PC-3 (cell line): ENCODE measurements around the gene KMT2E. TPM values are rescaled to one million over a fixed set of nuclear protein-coding genes. Genes with fewer than 3 reads are reported as not detected.

ENCODE experiments used
- ATAC-seq: fragments of 200-7000 bp; cut with Tn5 transposase; 2 replicates; pipeline ENCODE4 v1.9.1; 2020; ENCODE audit warnings: mild to moderate bottlenecking, moderate library complexity
- BruUV-seq: library from RNA; stranded (reverse); fragments of 400-500 nt; replicated peaks from 2 replicates; lab custom pipeline; 2021; lab: Mats Ljungman, UMichigan
- CTCF ChIA-PET: fragments of 300-600 bp; sonication (Branson Sonifier 250); formaldehyde crosslinking; loops from one replicate; lab custom pipeline; 2022; ENCODE audit warnings: antibody characterized with exemption; lab: Charles Lee
- POLR2A ChIA-PET: fragments of 300-600 bp; sonication (Branson Sonifier 250); formaldehyde crosslinking; loops from one replicate; lab custom pipeline; 2022; ENCODE audit warnings: antibody characterized with exemption; ENCODE audit not compliant: unreplicated experiment; lab: Charles Lee
- DNase-seq: peaks from one replicate; pipeline ENCODE4 v3.0.0-alpha.2; 2015
- H2AFZ ChIP-seq: fragments of 300-600 bp; sonication (generic); 2 replicates; pipeline ENCODE4 v1.6.0; 2016; ENCODE audit warnings: antibody characterized with exemption, low read length
- H3F3A ChIP-seq: fragments of 300-600 bp; sonication (generic); one replicate; pipeline ENCODE4 v1.6.0; 2017; ENCODE audit warnings: antibody characterized with exemption, low read length, control low read depth, mild to moderate bottlenecking; ENCODE audit not compliant: unreplicated experiment
- H3K27ac ChIP-seq: fragments of 300-600 bp; sonication (generic); 2 replicates; pipeline ENCODE4 v1.5.1; 2016; ENCODE audit warnings: mild to moderate bottlenecking, low read length
- H3K27me3 ChIP-seq: fragments of 300-600 bp; sonication (generic); 2 replicates; pipeline ENCODE4 v1.6.1; 2016; ENCODE audit warnings: low read length, mixed read lengths
- H3K36me3 ChIP-seq: fragments of 300-600 bp; sonication (generic); 2 replicates; pipeline ENCODE4 v1.6.1; 2016; ENCODE audit warnings: low read depth, mixed run types, low read length, mixed read lengths
- H3K4me1 ChIP-seq: fragments of 300-600 bp; sonication (generic); 2 replicates; pipeline ENCODE4 v1.5.1; 2016; ENCODE audit warnings: low read length; ENCODE audit not compliant: insufficient read depth
- H3K4me2 ChIP-seq: fragments of 300-600 bp; sonication (generic); 2 replicates; pipeline ENCODE4 v1.6.0; 2016; ENCODE audit warnings: low read length
- H3K4me3 ChIP-seq: fragments of 300-600 bp; sonication (generic); 2 replicates; pipeline ENCODE4 v1.5.1; 2016; ENCODE audit warnings: mild to moderate bottlenecking, low read length, mixed read lengths
- H3K79me2 ChIP-seq: fragments of 300-600 bp; sonication (generic); 2 replicates; pipeline ENCODE4 v1.6.1; 2017; ENCODE audit warnings: low read length, mixed read lengths
- H3K9ac ChIP-seq: fragments of 300-600 bp; sonication (generic); 2 replicates; pipeline ENCODE4 v1.6.0; 2016; ENCODE audit warnings: mild to moderate bottlenecking, low read length
- H3K9me2 ChIP-seq: fragments of 300-600 bp; sonication (generic); replicated peaks from 2 replicates; pipeline ENCODE4 v1.6.1; 2016; ENCODE audit warnings: mixed run types, low read length, mixed read lengths
- H3K9me3 ChIP-seq: fragments of 300-600 bp; sonication (generic); 2 replicates; pipeline ENCODE4 v1.6.1; 2016; ENCODE audit warnings: low read length, mixed read lengths
- H4K20me1 ChIP-seq: fragments of 300-600 bp; sonication (generic); 2 replicates; pipeline ENCODE4 v1.6.1; 2016; ENCODE audit warnings: low read length, mixed read lengths
- EZH2 ChIP-seq: fragments of 300-600 bp; sonication (generic); IDR thresholded peaks from one replicate; pipeline ENCODE4 v1.6.1; 2017; ENCODE audit warnings: antibody characterized with exemption, mild to moderate bottlenecking, low read length; ENCODE audit not compliant: unreplicated experiment
- EZH2phosphoT487 ChIP-seq: fragments of 300-600 bp; sonication (generic); IDR thresholded peaks from 2 replicates; pipeline ENCODE4 v1.6.1; 2018; ENCODE audit warnings: mild to moderate bottlenecking, antibody characterized with exemption, low read length, borderline replicate concordance
- intact Hi-C: fragments of 100-400 bp; cut with micrococcal nuclease; formaldehyde crosslinking; loops from 2 replicates; pipeline ENCODE4 v1.9.0; 2023
- total RNA-seq: library from RNA; depleted of rRNA; stranded (reverse); fragments of >200 nt; gene quantifications from 2 replicates; pipeline ENCODE4 v1.2.3, GENCODE V29; 2014
- TF ChIP-seq, protein P1 (sequence below): fragments of 300-600 bp; sonication (generic); conservative IDR thresholded peaks from 2 replicates; pipeline ENCODE4 v1.5.1; 2017; ENCODE audit warnings: antibody characterized with exemption, low read depth, mild to moderate bottlenecking, low read length

Gene KMT2E
- total RNA-seq, 1 experiment from 2014 or later: 21.8 TPM

DNA sequence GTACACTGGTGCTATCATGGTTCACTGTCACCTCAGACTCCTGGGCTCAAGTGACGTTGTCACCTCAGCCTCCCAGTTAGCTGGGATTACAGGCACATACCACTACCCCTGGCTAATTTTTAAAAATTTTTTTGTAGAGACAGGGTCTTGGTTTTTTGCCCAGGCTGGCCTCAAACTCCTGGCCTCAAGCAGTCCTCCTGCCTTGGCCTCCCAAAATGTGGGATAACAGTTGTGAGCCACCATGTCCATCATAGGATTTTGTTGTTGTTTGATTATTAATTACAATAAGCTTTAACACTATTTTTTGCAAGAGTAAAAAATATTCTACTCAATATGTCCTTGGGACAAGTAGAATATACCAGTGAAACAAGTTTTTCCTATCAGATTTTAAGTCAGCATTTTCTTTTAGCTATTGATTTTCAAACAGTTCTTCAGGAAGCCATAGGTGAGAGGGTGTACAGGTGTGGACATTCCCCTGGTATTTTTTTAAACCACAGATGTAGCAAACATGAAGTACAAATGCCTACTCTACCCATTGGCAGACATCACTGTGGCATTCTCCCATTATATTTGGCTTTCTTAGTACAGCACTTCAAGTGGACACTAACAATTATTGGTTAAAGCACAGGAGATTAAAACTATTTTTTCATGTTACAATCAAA, 18.7 kb downstream of the KMT2E start:
- Histone ChIP-seq H3K4me1 (peaks cover 4% of the 10 kb centered on the region; the same call in 1 of the 2 replicates), H3K9ac (no peak overlapping the region), H3F3A (no peaks in the 10 kb centered on the region), H3K4me3 (no peak overlapping the region), H3K9me3 (no peaks in the 10 kb centered on the region), H3K4me2 (no peak overlapping the region), H2AFZ (no peak overlapping the region), H3K79me2 (peaks cover 95% of the 10 kb centered on the region), H3K27me3 (no peaks in the 10 kb centered on the region), H3K27ac (no peak overlapping the region), H3K9me2 (no peaks in the 10 kb centered on the region), H3K36me3 (no peaks in the 10 kb centered on the region), H4K20me1 (peaks cover 20% of the 10 kb centered on the region)
- no TSS peak for BruUV-seq
- TF ChIP-seq EZH2phosphoT487: no peak
- TF ChIP-seq, protein P1, sequence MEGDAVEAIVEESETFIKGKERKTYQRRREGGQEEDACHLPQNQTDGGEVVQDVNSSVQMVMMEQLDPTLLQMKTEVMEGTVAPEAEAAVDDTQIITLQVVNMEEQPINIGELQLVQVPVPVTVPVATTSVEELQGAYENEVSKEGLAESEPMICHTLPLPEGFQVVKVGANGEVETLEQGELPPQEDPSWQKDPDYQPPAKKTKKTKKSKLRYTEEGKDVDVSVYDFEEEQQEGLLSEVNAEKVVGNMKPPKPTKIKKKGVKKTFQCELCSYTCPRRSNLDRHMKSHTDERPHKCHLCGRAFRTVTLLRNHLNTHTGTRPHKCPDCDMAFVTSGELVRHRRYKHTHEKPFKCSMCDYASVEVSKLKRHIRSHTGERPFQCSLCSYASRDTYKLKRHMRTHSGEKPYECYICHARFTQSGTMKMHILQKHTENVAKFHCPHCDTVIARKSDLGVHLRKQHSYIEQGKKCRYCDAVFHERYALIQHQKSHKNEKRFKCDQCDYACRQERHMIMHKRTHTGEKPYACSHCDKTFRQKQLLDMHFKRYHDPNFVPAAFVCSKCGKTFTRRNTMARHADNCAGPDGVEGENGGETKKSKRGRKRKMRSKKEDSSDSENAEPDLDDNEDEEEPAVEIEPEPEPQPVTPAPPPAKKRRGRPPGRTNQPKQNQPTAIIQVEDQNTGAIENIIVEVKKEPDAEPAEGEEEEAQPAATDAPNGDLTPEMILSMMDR: no peak
- TF ChIP-seq EZH2: no peak
- POLR2A ChIA-PET: no interaction called here
- CTCF ChIA-PET: no interaction called here
- DNase-seq: no peak
- intact Hi-C loops: no loop called here
- no peak for ATAC-seq

DNA sequence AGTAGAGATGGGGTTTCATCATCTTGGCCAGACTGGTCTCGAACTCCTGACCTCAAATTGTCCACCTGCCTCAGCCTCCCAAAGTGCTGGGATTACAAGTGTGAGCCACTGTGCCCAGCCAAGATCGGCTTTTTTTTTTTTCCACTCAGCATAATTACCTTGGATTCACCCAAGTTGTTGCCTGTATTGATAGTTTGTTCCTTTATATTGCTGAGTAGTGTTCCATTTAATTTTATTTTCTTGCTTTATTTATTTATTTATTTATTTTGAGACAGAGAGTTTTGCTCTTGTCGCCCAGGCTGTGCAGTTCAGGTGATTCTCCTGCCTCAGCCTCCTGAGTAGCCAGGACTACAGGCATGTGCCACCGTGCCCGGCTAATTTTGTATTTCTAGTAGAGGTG, 21.3 kb downstream of the KMT2E start:
- no peaks in the 10 kb centered on the region for H3K9me2 ChIP-seq
- no peak overlapping the region for H3K9ac ChIP-seq
- no peak overlapping the region for H3K4me2 ChIP-seq
- intact Hi-C loops: loop anchor here (5.0 kb wide), 1 partner anchor 113 kb away; no protein-coding TSS in a partner anchor
- no peak overlapping the region for H3K4me3 ChIP-seq
- no peaks in the 10 kb centered on the region for H3K9me3 ChIP-seq
- ATAC-seq: no peak
- ChIA-PET CTCF (no interaction called here), POLR2A (no interaction called here)
- H3K27me3 ChIP-seq: no peaks in the 10 kb centered on the region
- H3F3A ChIP-seq: no peaks in the 10 kb centered on the region
- H2AFZ ChIP-seq: no peak overlapping the region
- no peak overlapping the region for H3K27ac ChIP-seq
- H3K4me1 ChIP-seq: peaks cover 4% of the 10 kb centered on the region; the same call in 1 of the 2 replicates
- no TSS peak for BruUV-seq
- TF ChIP-seq EZH2 (no peak), EZH2phosphoT487 (no peak)
- TF ChIP-seq, protein P1: no peak
- H4K20me1 ChIP-seq: peaks cover 18% of the 10 kb centered on the region
- no peak for DNase-seq
- peaks cover 95% of the 10 kb centered on the region for H3K79me2 ChIP-seq
- no peaks in the 10 kb centered on the region for H3K36me3 ChIP-seq
